Left lobe of liver (tissue), 2 donors: ENCODE measurements around the gene USP34. TPM values are rescaled to one million over a fixed set of nuclear protein-coding genes. Genes with fewer than 3 reads are reported as not detected.
A peak's percentile ranks its signal among the peaks of the same experiment; 100 is the strongest.

Experiments used
- ATAC-seq: fragments of 200-7000 bp; cut with Tn5 transposase; one replicate; pipeline ENCODE4 v1.9.1; 2020; ENCODE audit warnings: mild to moderate bottlenecking, moderate library complexity
- DNase-seq: peaks from one replicate; pipeline ENCODE4 v3.0.0-alpha.2; 2020; ENCODE audit warnings: low spot score
- total RNA-seq: library from RNA; stranded (reverse); gene quantifications from one replicate; pipeline ENCODE4 v1.2.1, GENCODE V29; 2021
- donor health status: DM: no; HTN: no; CAD: no; lungs with moderate emphysema.
- donor health status: DM: no; HTN: yes; CAD: no.

The USP34 gene
- total RNA-seq, 1 donor from 2014 or later = 37.0 TPM

- ATAC-seq (no peak), DNase-seq (no peak)
These were observed 215.1 kb downstream of the USP34 start for GRCh38 chr2:61255580-61256437.

GRCh38 chr2:61254536-61254935, 216.4 kb downstream of the USP34 start:
- ATAC-seq (no peak), DNase-seq (no peak)

GRCh38 chr2:61253136-61253535, 217.8 kb downstream of the USP34 start:
- ATAC-seq = no peak
- no peak for DNase-seq

- ATAC-seq (no peak), DNase-seq (no peak)
These were observed 218.9 kb downstream of the USP34 start for GRCh38 chr2:61252031-61252430.

- no peak for DNase-seq
- ATAC-seq = no peak
These were observed 221.3 kb downstream of the USP34 start for GRCh38 chr2:61249521-61250071.

GRCh38 chr2:61247204-61247812, 223.6 kb downstream of the USP34 start:
- no peak for ATAC-seq
- no peak for DNase-seq

GRCh38 chr2:61244694-61245093, 226.2 kb downstream of the USP34 start:
- ATAC-seq = peak; percentile 58
- DNase-seq = no peak

GRCh38 chr2:61241266-61241665, 229.6 kb downstream of the USP34 start:
- ATAC-seq = no peak

GRCh38 chr2:61238219-61239012, 232.5 kb downstream of the USP34 start:
- no peak for DNase-seq
- ATAC-seq = no peak

More at GRCh38 chr2:61241266-61241665, 229.6 kb downstream of the USP34 start:
- DNase-seq = no peak

- DNase-seq (no peak), ATAC-seq (no peak)
These were observed 235.2 kb downstream of the USP34 start for GRCh38 chr2:61235716-61236115.

- DNase-seq (no peak), ATAC-seq (no peak)
These were observed 237.3 kb downstream of the USP34 start for GRCh38 chr2:61233581-61233980.

GRCh38 chr2:61229936-61230335, 241.0 kb downstream of the USP34 start:
- ATAC-seq (no peak), DNase-seq (no peak)

GRCh38 chr2:61222567-61222966, 248.3 kb downstream of the USP34 start:
- DNase-seq (no peak), ATAC-seq (no peak)

GRCh38 chr2:61221819-61222218, 249.1 kb downstream of the USP34 start:
- ATAC-seq = no peak
- DNase-seq = no peak

- ATAC-seq (no peak), DNase-seq (no peak)
These were observed 250.1 kb downstream of the USP34 start for GRCh38 chr2:61220768-61221167.

GRCh38 chr2:61218817-61219170, 252.1 kb downstream of the USP34 start:
- ATAC-seq (no peak), DNase-seq (no peak)

- no peak for ATAC-seq
These were observed 252.6 kb downstream of the USP34 start for GRCh38 chr2:61218076-61218816.

GRCh38 chr2:61214171-61214570, 256.7 kb downstream of the USP34 start:
- DNase-seq (no peak), ATAC-seq (no peak)

More at GRCh38 chr2:61218076-61218816, 252.6 kb downstream of the USP34 start:
- DNase-seq = no peak

- DNase-seq (no peak), ATAC-seq (peak; percentile 74)
These were observed 260.4 kb downstream of the USP34 start for GRCh38 chr2:61210332-61210981.

GRCh38 chr2:61205132-61205531, 265.8 kb downstream of the USP34 start:
- ATAC-seq (no peak), DNase-seq (no peak)
